GM12873 (cell line): ENCODE results near the gene JMJD1C.

Experiments
- TF ChIP-seq, protein P1 (sequence below): IDR thresholded peaks from 2 replicates; pipeline ENCODE4 v1.5.1; 2012; ENCODE audit warnings: low read depth, mild to moderate bottlenecking, moderate library complexity, low read length, control low read depth; ENCODE audit not compliant: insufficient read depth; ENCODE audit errors: missing control alignments

The JMJD1C gene

DNA sequence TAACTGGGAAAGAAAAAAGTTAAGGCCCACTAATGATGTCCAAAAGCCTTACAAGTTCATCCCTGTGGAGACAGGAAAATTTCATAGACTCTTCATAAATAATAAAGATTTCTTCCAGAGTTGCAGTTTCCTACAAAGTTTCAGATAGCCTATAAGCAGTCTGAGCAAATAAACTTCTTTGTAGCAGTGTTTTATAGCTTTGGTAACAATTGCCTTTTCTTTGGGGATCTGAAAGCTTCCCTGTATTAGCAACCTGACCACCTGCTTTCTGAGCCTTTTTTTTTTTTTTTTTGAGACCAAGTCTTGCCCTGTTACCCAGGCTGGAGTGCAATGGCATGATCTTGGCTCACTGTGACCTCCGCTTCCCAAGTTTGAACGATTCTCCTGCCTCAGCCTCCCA lies 182.7 kb downstream of the JMJD1C start:
- TF ChIP-seq, protein P1, sequence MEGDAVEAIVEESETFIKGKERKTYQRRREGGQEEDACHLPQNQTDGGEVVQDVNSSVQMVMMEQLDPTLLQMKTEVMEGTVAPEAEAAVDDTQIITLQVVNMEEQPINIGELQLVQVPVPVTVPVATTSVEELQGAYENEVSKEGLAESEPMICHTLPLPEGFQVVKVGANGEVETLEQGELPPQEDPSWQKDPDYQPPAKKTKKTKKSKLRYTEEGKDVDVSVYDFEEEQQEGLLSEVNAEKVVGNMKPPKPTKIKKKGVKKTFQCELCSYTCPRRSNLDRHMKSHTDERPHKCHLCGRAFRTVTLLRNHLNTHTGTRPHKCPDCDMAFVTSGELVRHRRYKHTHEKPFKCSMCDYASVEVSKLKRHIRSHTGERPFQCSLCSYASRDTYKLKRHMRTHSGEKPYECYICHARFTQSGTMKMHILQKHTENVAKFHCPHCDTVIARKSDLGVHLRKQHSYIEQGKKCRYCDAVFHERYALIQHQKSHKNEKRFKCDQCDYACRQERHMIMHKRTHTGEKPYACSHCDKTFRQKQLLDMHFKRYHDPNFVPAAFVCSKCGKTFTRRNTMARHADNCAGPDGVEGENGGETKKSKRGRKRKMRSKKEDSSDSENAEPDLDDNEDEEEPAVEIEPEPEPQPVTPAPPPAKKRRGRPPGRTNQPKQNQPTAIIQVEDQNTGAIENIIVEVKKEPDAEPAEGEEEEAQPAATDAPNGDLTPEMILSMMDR: no peak

- TF ChIP-seq, protein P1: no peak
Observed at GRCh38 chr10:63281967-63282366, 183.8 kb downstream of the JMJD1C start.

DNA sequence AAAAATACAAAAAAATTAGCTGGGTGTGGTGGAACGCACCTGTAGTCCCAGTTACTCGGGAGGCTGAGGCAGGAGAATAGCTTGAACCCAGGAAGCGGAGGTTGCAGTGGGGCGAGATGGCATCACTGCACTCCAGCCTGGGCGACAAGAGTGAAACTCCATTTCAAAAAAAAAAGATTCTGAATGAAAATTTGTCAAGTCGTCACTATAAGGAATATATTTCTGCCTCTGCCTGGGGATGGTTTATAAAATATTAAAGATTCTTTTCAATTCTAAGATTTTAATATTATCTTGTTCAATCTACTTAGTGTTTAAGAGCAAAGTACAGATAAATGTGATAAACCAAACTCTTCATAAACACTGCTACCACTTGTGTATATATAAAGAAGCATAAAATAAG lies 185.4 kb downstream of the JMJD1C start:
- TF ChIP-seq, protein P1: no peak

GRCh38 chr10:63275094-63275493 lies 190.7 kb downstream of the JMJD1C start:
- TF ChIP-seq, protein P1: no peak

DNA sequence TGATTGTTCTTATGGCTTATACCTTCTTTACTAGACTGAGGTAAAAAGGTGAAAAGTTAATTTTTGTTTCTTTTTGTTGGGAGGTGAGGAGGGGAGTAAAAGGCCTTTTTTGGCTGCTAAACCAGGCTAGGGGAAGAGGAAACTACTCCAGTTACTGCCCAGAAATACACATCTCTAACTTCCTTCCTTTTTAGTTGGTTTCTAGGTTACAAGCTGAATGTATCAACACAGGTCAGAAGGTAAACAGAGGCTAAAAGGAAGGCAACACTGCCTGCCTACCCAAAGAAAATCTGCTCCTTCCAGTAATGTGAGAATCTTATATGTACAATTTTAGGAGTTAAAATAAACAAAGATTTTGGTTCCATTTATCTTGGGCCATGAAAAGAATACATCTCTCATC lies 192.2 kb downstream of the JMJD1C start:
- TF ChIP-seq, protein P1: no peak

GRCh38 chr10:63268798-63269503 lies 196.8 kb downstream of the JMJD1C start:
- TF ChIP-seq, protein P1: peak; percentile 37

DNA sequence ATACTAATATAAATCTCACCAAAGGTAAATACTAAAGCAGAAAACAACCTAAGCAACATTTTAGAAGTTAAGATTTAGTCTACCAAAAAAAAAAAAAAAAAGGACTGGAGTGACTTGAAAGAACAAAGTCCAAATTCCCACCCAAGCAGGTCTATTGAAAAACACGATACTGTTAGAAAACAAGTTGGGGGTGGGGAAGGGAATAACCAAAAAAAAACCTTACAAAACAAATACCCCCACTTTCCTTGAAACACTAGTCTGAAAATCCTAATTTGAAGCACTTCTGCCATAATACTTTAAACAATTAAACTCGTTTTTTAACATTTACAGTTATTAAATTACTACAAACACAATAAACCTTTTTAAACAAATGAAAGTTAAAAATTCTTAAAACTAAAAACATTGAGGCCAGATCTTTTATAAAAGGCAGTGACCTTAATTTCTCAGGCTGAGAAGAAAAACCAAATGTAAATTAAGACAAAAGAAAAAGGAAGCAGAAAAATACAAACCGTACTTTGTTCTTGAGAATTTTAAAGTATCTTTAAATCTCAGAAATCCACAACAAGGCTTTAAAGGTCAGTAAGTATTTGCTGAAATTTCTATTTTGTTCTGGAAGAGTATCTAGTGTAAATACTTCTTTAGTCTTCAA lies 197.5 kb downstream of the JMJD1C start:
- TF ChIP-seq, protein P1: no peak
